Activated CD8-positive, alpha-beta memory T cell treated with anti-CD3 and anti-CD28 coated beads for 48 hours (primary cell): ENCODE measurements around the gene LTBP2.
"Not testable (repeated sequence)": the region's sequence is repeated elsewhere in the genome, so short reads cannot be mapped to it uniquely, and the experiment has no call there.

Source experiments
- DNase-seq, 3 experiments: peaks; one replicate each; pipeline ENCODE4 v3.0.0-alpha.2; 2020; ENCODE audit warnings: low read depth in 2 of 3, low spot score in 2 of 3

The LTBP2 gene

DNA sequence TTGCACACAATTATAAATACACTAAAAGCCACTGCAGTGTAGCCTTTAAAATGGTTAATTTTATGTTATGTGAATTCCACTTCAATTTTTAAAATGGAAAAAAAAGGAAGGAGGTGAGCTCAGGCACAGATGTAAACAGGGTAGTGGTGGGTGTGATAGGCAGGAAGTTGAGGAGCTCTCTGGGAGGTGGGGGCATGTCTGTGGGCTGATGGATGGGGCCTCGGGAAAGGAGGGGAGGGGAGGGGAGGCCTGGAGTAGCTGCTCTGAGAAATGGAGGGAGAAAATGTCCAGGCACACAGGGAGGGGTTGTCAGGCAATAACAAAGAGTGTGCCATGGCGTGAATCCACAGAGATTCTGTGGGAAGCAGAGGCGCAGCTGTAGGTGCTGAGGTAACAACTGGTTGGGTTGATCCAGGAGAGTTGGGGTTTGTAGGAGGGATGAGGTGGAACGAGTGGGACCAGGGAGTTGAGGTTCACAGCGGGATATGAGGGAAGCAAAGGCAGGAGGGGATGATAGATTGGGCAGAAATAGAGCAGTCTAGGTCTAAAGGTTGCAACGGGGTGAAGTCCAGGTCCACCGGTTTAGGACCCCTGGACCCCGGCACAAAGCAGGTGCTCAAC, 57.2 kb downstream of the LTBP2 start:
- DNase-seq = no peak

DNA sequence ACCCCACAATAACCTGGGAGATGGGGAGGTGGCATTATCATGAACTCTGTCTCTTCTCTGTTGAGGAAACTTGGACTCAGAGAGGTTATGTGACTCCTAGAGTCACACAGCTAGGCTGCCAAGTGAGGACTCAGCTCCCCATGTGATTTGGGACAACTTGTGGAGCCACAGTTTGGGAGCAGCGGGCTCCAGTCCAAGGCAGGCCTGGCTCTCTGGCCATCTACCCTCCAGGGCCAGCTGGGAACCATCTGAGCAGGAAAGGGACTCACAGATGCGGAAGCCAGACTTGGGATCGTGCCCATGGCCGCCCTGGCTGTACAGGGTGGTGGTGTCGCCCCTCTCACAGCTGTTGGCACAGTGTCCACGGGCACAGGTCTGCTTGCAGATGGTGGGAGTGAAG, 59.4 kb downstream of the LTBP2 start:
- no peak for DNase-seq

DNA sequence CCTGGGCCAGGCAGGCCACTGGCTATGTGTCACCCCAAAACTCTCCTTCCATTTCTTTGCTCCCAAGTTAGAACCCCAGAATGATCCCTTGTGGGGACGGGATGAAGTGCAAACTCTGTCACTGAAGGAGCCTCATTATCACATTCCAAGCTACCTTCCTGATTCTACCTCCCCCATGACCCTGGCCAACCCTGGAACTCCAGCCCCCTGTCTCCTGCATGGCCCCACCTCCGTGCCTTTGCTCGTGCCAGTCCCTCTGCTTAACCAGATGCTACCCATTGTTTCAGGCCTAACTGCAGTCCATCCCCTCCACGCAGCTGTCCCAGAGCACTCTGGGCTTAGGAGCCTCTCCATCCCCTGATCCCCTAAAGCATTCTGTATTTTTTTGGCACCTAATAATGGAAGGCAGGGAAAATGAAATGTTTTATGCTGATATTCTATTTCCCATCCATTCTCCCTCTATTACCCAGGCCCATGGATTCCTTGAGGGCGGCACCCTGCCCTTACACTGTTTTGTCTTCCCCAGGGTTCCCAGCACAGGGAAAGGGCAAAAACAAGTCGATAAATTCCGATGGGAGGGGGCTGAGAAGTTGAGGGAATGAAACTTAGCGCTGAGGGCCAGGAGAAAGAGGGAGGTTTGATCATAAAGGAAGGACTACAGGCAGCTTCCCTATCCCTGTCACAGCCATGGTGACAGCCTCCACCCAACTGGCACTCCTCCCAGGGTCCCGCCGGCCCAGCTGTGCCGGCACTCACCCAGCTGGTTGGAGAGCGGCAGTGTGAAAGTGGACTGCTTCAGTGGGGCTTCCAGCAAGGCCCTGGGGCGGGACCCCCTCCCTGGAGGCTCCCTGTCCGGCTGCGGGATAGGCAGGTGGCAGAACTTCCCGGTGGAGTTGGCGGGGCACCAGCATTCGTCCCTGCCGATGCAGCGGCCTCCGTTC, 60.3 kb downstream of the LTBP2 start:
- DNase-seq = no peak

DNA sequence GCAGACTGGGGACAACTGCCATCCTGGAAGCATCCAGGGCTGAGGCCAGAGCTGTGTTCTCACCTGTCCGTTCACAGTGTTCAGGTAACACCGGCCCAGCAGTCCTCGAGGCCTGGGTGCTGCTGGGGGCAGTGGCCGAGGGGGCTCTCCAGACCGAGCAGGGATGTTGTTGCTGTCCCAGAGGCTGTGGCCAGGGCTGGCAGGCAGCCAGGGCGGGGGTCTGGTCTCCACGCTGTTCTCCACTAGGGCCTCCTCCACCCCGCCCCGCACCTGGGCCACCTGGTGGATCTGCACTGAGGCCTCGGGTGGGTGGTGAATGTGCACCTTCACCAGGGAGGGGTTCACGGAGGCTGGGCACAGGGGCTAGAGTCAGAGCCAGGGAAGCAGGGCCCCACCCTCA, 61.0 kb downstream of the LTBP2 start:
- no peak for DNase-seq

DNA sequence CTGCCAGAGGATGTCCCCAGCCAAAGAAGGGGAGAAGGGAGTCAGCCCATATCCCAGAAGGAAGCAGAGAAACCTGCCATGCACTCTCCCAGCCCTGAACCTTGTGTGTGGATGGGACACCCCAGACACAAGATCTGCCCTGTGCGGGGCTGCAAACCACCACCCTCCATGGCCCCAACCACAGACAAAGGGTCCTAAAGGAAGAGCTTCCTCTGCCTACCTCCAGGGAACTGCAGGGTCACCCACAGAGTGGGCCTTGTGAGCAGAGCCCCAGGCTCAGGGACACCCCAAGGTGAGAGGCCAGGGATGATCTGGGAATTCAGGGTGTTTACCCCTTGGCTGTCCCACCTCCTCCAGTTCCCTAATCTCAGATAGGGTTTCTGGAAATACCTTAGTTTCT, 62.0 kb downstream of the LTBP2 start:
- no peak for DNase-seq

DNA sequence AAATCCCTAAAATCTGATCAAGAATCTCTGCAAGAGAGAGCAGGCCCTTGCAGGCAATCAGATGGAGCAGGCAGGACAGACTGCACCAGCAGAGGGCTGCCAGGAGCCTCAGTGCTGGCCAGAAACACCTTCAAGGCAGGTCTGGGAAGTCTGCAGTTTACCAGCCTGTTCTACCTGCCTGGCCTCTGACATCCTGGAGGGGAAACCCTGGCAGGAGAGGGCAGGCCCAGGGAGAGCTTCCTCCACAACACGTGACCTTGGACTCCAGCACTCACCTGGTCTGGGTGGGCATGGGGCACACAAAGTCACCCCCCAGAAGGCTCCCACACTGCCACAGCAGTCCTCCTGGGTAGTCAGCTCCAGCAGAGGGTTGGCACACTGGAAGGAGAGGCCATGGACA, 62.4 kb downstream of the LTBP2 start:
- DNase-seq = no peak

DNA sequence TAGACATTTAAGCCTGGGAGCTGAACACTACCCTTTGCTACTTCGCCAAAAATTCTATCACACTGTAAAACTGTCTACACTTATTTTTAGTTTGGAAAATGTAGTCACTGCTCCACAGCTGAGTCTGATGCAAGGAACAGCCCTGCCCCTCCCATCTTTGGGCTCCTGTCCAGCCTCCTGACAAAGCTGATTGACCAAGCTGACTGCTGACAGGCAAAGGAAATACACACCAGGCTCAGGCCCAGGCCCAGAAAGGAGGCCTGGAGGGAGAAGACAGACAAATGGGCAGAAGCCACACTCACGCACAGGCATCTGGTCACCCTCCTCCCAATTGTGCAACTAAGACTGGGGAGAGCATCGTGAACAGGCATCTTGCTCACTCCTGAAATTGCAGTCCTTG, 63.2 kb downstream of the LTBP2 start:
- no peak for DNase-seq

DNA sequence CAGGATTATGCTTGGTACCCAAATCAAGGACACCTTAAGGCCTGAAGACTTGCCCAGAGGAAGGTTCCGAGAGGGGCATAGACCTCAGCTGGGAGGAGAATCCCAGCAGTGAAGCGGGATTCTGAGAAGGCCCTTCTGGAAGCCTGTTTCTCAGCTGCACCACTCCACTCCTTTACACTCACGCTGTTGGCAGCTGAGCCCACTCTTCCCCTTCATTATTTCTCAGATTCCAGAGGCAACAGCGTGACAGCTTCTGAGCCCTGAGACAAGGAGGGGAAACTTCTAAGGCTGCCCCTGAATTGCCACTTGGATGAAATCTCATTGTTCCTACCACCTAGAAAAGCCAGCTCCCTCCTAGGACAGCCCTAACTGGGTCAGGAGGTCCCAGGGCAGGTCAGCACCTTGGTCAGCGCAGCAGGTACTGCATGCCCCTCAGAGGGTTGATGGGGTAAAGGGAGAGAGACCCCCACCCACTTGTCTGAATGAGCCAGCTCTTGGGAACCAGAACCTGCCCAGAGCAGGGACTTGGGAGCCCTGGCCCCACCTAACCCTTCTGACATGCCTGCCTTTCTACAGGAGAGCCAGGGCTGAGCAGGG, 64.6 kb downstream of the LTBP2 start:
- no peak for DNase-seq

DNA sequence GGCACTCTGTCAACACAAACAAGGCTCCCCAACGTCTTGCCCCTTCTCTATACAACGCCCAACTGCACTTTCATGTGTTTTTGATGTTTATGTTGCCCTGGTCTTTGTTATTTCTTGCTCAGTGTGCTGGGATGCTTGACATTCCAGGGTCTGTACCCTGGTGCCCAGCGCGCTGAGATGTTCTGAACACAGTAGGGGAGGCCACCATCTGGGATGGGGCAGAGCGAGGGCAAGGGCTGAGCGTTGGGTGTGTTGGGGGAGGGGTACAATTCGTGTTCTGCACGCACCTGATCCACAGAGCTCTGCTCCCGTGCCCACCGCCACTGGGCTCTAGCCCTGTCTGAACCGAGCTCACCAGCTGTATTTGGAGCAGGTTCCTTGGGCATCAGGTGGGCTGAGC, 65.6 kb downstream of the LTBP2 start:
- no peak for DNase-seq

DNA sequence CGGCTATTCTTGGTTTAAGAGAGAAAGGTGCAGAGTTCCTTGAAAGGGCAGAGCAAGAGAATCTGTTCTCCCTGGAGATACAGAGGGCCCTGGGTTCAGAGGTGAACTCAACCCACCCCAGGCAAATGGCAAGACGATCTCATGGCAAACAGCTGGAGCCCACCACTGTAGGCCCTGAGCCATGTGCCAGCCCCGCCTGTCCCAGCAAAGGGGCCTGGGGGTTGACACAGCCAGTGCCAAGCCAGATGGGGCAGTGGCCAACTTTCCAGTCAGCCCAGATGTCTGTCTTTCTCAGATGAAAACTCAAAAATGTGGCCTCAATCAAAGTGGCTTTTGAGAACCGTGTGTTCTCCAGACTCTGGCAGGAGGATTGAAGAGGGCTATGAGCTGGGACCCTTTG, 66.7 kb downstream of the LTBP2 start:
- DNase-seq = no peak

DNA sequence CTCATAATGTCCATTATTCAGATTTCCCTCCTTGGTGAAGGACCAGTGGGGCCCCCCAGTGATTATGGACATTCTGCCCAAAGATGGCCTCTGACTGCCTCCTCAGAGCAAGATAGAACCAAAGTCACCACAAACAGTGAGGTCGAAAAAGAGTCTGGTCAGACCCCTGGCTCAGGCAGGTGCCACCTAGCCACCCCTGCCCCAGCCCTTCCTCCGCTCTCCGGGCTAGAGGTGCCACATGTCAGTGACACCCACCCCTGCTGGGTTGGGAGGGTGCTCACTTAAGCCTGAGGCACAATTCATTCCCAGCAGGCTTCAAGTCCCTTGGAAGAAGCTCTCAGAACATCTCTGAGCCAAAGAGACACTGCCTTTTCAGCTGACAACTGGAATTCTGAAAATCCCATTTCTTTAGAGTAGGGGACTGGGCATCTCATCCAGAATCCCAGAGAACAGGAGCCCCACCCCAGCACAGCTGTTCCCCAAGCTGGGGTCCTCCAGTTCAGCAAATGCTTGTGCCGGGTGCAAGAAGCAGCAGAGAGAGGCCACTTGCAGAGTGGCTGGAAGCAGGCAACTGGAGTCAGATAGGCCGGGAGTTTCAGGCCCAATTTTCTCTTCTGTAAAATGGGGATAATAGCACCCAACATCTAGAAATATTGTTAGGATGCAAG, 68.1 kb downstream of the LTBP2 start:
- DNase-seq = no peak

DNA sequence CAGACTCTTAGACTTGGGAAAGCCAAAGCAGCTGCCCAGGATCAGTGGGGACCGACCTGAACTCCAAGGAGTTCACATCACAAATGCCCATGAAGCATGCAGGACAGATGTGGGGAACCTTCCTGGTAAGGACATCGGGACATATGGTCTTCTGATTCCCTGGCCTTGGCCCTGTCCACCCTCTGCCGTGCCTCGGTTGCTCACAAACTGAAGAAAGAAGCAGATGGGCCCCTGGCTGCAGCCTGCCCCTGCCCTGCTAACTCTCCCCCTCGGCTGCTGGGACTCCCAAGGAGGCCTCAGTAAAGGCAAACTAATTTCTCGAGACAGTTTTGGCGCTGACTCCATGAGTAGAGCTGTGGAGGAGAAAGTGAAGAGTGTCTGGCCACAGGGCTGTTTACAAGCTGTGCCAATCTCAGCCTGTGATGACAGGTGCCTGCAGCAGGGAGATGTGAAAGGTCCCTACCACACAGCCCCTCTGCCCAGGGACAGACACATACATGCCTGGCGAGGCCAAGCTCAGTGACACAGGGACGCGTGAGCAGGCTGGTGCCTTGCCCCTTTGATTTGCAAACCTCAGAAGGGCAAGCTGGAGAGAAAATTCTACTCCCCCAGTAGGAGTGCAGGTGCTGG, 69.9 kb downstream of the LTBP2 start:
- no peak for DNase-seq

DNA sequence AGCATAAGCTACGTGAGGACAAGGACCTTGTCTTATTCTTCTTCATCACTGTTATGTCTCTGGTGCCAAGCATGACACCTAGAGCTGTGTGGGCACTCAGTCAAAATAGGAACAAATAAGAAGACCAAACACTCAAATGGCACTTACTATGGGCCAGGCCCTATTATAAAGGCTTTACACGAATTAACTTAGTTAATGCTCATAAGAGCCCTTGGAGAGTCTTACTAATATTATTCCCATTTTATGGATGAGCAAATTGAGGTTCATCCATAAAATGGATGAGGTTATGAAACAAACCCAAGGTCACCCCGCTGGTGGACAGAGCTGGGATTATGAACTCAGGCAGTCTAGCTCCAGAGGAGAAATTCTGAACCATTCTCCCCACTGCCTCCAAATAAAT, 70.8 kb downstream of the LTBP2 start:
- DNase-seq = no peak

DNA sequence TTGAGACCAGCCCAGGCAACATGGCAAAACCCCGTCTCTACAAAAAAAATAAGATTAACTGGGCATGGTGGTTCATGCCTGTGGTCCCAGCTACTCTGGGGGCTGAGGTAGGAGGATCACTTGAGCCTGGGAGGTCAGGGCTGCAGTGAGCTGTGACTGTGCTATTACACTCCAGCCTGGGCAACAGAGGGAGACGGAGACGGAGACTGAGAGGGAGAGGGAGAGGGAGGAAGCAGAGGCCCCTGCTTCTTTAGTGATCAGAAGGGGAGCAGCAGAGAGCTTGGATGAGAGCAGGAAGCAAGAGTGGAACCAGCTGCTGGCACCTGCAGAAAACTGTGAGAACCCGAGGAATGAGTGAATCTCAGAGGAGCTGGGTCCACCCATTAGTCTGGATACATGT, 72.5 kb downstream of the LTBP2 start:
- no peak for DNase-seq

DNA sequence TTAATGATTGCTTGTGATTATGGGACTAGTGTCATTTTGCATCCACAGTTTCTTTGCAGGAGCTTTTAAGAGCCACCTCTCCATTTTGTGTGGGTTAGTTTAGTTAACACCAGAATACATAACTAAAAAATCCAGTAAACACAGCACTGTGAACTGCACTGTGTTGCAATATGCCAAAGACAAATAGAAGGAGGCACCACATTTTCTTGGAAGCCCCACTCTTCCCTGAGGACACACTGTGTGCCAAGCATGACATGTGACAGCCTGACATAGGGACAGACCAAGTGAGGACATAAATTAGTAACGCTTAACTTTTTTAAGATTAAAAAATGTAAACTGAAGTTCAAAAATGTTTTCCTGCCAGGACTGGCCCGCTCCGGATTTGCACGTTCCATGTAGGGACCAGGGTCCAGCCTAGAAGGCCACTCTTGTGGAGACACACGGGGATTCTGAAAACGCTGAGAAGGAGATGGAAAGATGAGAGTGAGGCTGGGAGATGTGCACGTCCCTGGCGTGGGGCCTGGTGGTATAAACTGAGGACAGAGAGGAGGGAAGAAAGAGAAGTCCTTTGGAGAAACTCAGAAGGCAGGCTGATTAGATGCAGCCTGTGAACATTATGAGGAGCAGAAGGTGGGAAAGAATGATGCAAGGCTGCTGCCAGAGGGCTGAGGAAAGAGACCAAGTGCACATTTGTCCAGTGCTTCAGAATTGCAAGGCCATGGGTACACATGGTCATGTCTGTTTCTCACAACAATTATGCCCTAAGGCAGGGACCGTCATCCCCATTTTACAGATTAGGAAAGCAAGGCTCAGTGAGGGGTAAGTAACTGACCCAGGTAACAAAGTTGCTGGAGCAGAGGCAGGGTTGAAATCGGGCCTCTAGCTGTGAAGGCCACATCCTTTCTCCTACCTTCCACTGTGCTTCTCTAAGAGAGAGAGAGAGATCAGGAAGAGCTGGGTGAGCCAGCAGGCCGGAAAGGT, 73.3 kb downstream of the LTBP2 start:
- no peak for DNase-seq

DNA sequence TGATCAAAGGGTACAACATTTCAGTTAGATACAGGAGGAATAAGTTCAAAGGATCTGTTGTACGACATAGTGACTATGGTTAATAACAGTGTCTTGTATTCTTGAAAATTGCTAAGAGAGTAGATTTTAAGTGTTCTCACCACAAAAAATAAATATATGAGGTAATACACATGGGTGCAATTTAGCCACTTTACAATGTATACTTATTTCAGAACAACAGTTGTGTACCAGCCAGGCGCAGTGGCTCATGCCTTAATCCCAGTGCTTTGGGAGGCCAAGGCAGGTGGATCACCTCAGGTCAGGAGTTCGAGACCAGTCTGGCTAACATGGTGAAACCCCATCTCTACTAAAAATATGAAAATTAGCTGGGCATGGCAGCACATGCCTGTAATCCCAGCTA, 75.7 kb downstream of the LTBP2 start:
- not testable (repeated sequence) for DNase-seq

DNA sequence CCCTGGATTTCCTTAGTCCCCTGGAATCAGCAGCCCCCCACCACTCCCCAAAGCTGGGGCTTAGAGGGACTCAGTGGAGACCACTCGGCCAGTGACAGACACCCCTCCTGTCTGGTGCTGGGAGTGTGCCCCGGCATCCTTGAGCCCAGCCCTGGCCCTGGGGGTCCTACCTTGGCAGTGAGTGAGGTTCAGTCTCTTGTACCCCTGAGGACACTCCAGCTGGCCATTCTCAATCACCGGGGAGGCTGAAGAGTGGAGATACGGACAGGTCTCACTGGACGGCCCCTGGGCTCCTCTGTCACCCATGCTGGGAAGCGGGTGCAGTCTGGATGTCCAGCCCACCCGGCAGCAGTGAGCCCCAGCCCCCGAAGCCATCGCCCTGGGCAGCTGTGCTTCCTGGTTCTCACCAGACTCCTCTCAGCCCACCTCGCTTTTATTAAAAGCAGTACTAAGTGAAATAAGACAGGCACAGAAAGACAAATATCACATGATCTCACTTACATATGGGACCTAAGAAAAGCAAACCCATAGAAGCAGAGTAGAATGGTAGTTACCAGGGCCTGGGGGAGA, 76.2 kb downstream of the LTBP2 start:
- no peak for DNase-seq

DNA sequence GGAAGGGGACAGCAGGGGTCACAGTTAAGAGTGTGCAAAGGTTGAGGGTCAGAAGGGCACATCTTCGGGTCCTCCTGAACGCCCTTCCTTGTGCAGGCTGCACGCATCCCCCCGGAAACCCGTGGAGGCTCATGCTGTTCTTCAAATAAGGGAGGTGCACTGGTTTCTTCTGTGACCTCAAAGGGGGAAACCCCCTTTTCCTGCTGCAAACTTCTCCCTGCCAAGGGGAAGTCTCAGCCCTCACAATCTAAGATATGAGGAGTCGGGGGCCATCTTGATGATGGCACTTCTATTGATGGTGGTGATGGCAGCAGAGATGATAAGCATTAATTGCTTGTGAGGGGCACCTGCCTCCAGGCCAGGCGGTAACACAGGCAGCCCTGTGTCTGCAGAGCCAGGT, 78.5 kb downstream of the LTBP2 start:
- no peak for DNase-seq

DNA sequence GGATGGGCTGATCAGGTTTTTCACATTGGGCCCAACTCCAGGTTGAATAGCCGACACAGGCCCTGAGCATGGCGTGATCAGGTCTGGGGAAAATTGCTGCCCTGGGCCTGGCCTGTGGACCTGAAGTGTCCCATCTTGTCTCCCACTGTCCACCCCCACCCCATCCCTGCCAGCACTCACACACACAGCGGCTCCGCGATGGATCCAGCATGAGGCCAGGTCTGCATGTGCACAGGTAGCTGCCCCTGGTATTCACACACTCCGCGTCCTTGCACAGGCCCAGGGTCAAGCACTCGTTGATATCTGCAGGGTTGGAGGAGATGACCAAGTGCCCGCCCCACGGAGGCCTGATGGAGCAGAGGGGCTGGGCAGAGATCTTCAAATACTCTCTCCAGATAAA, 79.8 kb downstream of the LTBP2 start:
- no peak for DNase-seq

DNA sequence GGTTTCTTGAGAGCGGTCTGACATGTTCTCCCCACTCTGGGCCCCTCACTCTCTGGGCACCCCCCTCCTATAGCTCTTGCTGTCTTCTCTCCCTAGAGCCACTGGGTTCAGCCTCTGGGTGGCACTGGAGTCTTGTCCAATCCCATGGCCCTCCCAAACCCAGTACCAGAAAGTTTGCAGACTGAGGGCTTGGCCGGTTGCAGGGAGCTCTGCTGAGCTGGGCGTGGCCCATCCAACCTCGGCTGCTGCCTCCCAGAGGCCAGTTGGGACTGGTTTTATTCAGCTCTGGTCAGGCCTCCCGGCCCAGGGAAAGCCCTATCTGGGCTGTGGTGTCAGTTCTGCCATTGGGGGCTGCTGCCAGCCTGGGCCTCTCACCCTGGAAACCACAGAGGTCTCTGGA, 80.6 kb downstream of the LTBP2 start:
- no peak for DNase-seq
